ENCODE measurements around the gene PKM. TPM values are rescaled to one million over a fixed set of nuclear protein-coding genes. Genes with fewer than 3 reads are reported as not detected.

The PKM gene
- total and polyA plus RNA-seq, 2 donors from 2014 or later = 799 to 1,124 TPM

- DNase-seq (no peak), FAIRE-seq (no peak)
- intact Hi-C loops (cut with DNase I) = no loop called here
- Histone ChIP-seq H3K27me3 (ENCODE audit: control insufficient read depth, insufficient read depth, low read length) (no peaks in the 10 kb centered on the region), H3K27ac (ENCODE audit: low read depth in 2 of 2, low read length in 2 of 2) (no peak overlapping the region), H3K4me1 (ENCODE audit: control insufficient read depth in 2 of 3, insufficient read depth in 2 of 3, low read depth in 1 of 3, low read length in 3 of 3) (no peaks in the 10 kb centered on the region), H3K4me3 (ENCODE audit: low read length in 3 of 3) (no peak overlapping the region), H3K9me3 (ENCODE audit: control insufficient read depth in 2 of 3, insufficient read depth in 1 of 3, low read length in 3 of 3) (no peaks in the 10 kb centered on the region), H3K9ac (ENCODE audit: low read length in 3 of 3) (no peak overlapping the region), H3K36me3 (ENCODE audit: control insufficient read depth in 2 of 3, insufficient read depth in 3 of 3, low read length in 3 of 3) (peaks cover 2 to 32% (median 27%) of the 10 kb centered on the region in 3 donors)
- TF ChIP-seq CTCF (IDR thresholded peaks at IDR 0.05; ENCODE audit: borderline replicate concordance, extremely low read depth, insufficient read depth) = no peak
Observed at GRCh38 chr15:72239652-72240051, 8.7 kb upstream of the PKM start.

GRCh38 chr15:72238586-72238985 is 7.6 kb upstream of the PKM start:
- intact Hi-C loops (cut with DNase I) = no loop called here
- Histone ChIP-seq H3K36me3 (ENCODE audit: control insufficient read depth in 2 of 3, insufficient read depth in 3 of 3, low read length in 3 of 3) (peaks cover 2 to 29% (median 21%) of the 10 kb centered on the region in 3 donors), H3K9ac (ENCODE audit: low read length in 3 of 3) (no peak overlapping the region), H3K4me3 (ENCODE audit: low read length in 3 of 3) (no peak overlapping the region), H3K27me3 (ENCODE audit: control insufficient read depth, insufficient read depth, low read length) (no peaks in the 10 kb centered on the region), H3K4me1 (ENCODE audit: control insufficient read depth in 2 of 3, insufficient read depth in 2 of 3, low read depth in 1 of 3, low read length in 3 of 3) (no peaks in the 10 kb centered on the region), H3K27ac (ENCODE audit: low read depth in 2 of 2, low read length in 2 of 2) (no peak overlapping the region), H3K9me3 (ENCODE audit: control insufficient read depth in 2 of 3, insufficient read depth in 1 of 3, low read length in 3 of 3) (no peaks in the 10 kb centered on the region)
- no peak for TF ChIP-seq CTCF (IDR thresholded peaks at IDR 0.05; ENCODE audit: borderline replicate concordance, extremely low read depth, insufficient read depth)
- DNase-seq = no peak
- no peak for FAIRE-seq

GRCh38 chr15:72237853-72238224 is 6.8 kb upstream of the PKM start:
- Histone ChIP-seq H3K4me1 (ENCODE audit: control insufficient read depth in 2 of 3, insufficient read depth in 2 of 3, low read depth in 1 of 3, low read length in 3 of 3) (no peaks in the 10 kb centered on the region), H3K36me3 (ENCODE audit: control insufficient read depth in 2 of 3, insufficient read depth in 3 of 3, low read length in 3 of 3) (peaks cover 2 to 22% (median 20%) of the 10 kb centered on the region in 3 donors), H3K9ac (ENCODE audit: low read length in 3 of 3) (no peak overlapping the region), H3K27me3 (ENCODE audit: control insufficient read depth, insufficient read depth, low read length) (no peaks in the 10 kb centered on the region), H3K4me3 (ENCODE audit: low read length in 3 of 3) (no peak overlapping the region), H3K9me3 (ENCODE audit: control insufficient read depth in 2 of 3, insufficient read depth in 1 of 3, low read length in 3 of 3) (no peaks in the 10 kb centered on the region), H3K27ac (ENCODE audit: low read depth in 2 of 2, low read length in 2 of 2) (no peak overlapping the region)
- intact Hi-C loops (cut with DNase I) = no loop called here
- no peak for TF ChIP-seq CTCF (IDR thresholded peaks at IDR 0.05; ENCODE audit: borderline replicate concordance, extremely low read depth, insufficient read depth)
- DNase-seq = no peak
- FAIRE-seq = no peak

All from kidney (tissue), 14 donors.